Mesothelial cell of epicardium (in vitro differentiated cells): ENCODE measurements around the gene CATSPER3. TPM values are rescaled to one million over a fixed set of nuclear protein-coding genes. Genes with fewer than 3 reads are reported as not detected.

ENCODE experiments used
- DNase-seq, 2 experiments: peaks; one replicate each; pipeline ENCODE4 v3.0.0; 2021; ENCODE audit warnings: low spot score in 2 of 2; ENCODE audit not compliant: unreplicated experiment in 2 of 2
- H3K27ac Mint-ChIP-seq: 2 replicates; pipeline ENCODE4 v1.8.0; 2021; ENCODE audit warnings: mixed read lengths
- H3K27me3 Mint-ChIP-seq: 2 replicates; pipeline ENCODE4 v1.8.0; 2021; ENCODE audit warnings: low read depth, mixed read lengths
- H3K36me3 Mint-ChIP-seq: 2 replicates; pipeline ENCODE4 v1.8.0; 2021; ENCODE audit warnings: mixed read lengths
- H3K4me1 Mint-ChIP-seq: 2 replicates; pipeline ENCODE4 v1.8.0; 2021; ENCODE audit warnings: mixed read lengths
- H3K4me3 Mint-ChIP-seq: 2 replicates; pipeline ENCODE4 v1.8.0; 2021; ENCODE audit warnings: mild to moderate bottlenecking, moderate library complexity, mixed read lengths
- H3K9me3 Mint-ChIP-seq: 2 replicates; pipeline ENCODE4 v1.8.0; 2021; ENCODE audit warnings: mixed read lengths
- total RNA-seq: library from RNA; stranded (reverse); gene quantifications from 3 replicates; pipeline ENCODE4 v1.2.1, GENCODE V29; 2021
- TF ChIP-seq, protein P1 (sequence below): fragments of 200-600 bp; sonication (generic); IDR thresholded peaks from one replicate; pipeline ENCODE4 v1.5.0; 2021; ENCODE audit warnings: antibody characterized with exemption; ENCODE audit not compliant: unreplicated experiment

Gene CATSPER3
- total RNA-seq, 1 donor from 2014 or later = 1.5 TPM

DNA sequence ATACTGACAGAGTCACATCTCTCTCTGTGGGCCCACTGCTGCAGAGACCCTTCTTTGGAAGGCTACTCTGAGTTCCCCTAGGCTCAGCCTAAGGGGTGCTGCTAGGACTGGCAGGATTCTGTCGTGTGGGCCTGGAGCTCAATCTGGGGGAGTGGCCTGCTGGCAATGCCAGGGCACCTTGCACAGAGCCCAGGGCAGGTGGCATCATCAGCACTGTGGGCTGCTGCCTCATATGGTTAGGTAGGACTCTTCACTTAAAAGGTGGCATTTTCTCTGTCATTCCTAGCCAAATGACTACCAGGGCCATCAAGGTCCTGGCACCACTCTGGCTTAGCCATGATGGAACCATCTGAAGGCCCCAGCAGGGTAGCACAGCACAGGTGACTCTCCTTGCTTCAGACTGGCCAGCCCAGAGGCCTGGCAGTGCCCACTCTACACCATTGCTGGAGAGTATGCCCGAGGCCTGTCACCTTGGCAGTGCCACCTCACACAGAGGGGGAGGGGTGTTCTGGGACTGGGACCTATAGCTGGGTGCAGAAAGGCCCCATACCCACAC lies 44.4 kb downstream of the CATSPER3 start:
- TF ChIP-seq, protein P1, sequence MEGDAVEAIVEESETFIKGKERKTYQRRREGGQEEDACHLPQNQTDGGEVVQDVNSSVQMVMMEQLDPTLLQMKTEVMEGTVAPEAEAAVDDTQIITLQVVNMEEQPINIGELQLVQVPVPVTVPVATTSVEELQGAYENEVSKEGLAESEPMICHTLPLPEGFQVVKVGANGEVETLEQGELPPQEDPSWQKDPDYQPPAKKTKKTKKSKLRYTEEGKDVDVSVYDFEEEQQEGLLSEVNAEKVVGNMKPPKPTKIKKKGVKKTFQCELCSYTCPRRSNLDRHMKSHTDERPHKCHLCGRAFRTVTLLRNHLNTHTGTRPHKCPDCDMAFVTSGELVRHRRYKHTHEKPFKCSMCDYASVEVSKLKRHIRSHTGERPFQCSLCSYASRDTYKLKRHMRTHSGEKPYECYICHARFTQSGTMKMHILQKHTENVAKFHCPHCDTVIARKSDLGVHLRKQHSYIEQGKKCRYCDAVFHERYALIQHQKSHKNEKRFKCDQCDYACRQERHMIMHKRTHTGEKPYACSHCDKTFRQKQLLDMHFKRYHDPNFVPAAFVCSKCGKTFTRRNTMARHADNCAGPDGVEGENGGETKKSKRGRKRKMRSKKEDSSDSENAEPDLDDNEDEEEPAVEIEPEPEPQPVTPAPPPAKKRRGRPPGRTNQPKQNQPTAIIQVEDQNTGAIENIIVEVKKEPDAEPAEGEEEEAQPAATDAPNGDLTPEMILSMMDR = no peak
- no peak for DNase-seq
- Mint-ChIP-seq H3K4me1 (no peaks in the 10 kb centered on the region), H3K9me3 (no peaks in the 10 kb centered on the region), H3K27me3 (no peaks in the 10 kb centered on the region), H3K27ac (no peak overlapping the region), H3K4me3 (no peak overlapping the region), H3K36me3 (peaks cover under 1% of the 10 kb centered on the region)

DNA sequence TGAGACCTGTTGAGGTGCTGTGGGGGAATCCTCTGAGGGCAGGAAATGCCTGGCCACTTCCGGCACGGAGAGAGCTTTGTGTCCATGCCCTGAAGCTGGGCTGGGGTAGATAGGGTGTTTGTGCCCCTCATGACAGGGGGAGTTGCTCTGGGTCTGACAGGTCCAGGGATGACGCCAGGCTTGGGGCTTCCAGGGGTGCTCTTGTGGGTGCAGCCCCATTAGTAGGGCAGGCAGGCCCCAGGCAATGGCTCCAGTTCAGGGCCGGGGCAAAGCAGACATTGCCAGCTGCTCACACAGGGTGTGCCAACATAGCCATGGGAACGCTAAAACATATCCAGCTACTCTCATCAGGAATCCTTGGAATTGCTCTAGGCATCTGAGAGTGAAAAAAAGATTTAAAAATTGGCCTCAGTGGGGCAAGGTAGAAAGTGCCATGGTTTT lies 45.3 kb downstream of the CATSPER3 start:
- H3K4me1 Mint-ChIP-seq = no peaks in the 10 kb centered on the region
- no peaks in the 10 kb centered on the region for H3K9me3 Mint-ChIP-seq
- H3K36me3 Mint-ChIP-seq = no peaks in the 10 kb centered on the region
- DNase-seq = no peak
- TF ChIP-seq, protein P1 = no peak
- no peak overlapping the region for H3K27ac Mint-ChIP-seq
- no peak overlapping the region for H3K4me3 Mint-ChIP-seq
- no peaks in the 10 kb centered on the region for H3K27me3 Mint-ChIP-seq

DNA sequence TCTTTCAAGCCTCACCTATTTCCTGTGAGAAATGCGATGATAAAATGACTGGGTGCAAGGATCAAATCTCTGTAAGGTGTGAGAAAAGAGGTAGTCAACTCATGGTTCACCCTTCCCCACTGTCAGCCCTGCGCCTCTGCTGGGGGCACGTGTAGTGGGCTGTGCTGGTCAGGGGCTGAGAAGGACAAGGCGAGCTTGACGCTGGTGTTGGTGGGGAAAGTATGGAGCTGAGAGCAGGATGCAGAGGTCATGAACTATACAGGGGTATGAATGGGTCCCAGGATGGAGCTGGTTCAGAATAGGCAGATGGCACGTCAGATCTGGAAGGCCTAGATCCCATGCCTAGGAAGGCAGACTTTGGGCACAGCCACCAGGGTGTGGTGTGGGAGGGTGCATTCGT lies 45.7 kb downstream of the CATSPER3 start:
- H3K9me3 Mint-ChIP-seq = no peaks in the 10 kb centered on the region
- peaks cover 2% of the 10 kb centered on the region for H3K27me3 Mint-ChIP-seq
- H3K27ac Mint-ChIP-seq = no peak overlapping the region

DNA sequence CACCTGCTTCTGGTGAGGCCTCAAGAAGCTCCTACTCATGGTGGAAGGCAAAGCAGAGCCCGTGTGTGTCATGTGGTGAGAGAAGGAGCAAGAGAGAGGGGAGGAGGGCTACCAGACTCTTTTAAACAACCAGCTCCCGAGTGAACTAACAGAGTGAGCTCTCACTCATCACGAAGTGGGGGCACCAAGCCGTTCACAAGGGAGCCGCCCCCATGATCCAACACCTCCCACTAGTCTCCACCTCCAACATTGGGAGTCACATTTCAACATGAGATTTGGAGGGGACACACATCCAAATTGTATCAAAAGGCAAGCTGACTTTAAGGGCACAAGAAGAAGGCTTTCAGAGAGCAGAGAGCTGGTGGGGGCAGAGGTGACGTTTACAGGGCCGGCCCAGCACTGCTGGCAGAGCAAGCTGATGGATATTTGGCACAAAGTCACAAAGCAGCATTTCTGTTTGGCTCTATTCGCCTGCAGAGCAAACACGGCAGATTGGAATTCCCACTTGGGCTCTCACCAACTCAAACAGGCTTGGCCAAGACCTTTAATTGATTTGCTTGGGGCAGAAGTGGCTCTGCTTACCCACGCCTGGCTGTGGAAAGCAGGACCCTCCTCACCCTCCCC lies 46.4 kb downstream of the CATSPER3 start:
- Mint-ChIP-seq H3K27me3 (peaks cover 6% of the 10 kb centered on the region), H3K27ac (no peak overlapping the region), H3K9me3 (no peaks in the 10 kb centered on the region), H3K36me3 (no peaks in the 10 kb centered on the region), H3K4me1 (no peaks in the 10 kb centered on the region), H3K4me3 (no peak overlapping the region)
- peak in 1 of 2 experiments; percentile 29 for DNase-seq
- TF ChIP-seq, protein P1 = no peak

More for the DNA sequence above, 45.7 kb downstream of the CATSPER3 start:
- peak in 1 of 2 experiments; percentile 19 for DNase-seq
- no peaks in the 10 kb centered on the region for H3K36me3 Mint-ChIP-seq
- no peak overlapping the region for H3K4me3 Mint-ChIP-seq
- TF ChIP-seq, protein P1 = no peak
- H3K4me1 Mint-ChIP-seq = no peaks in the 10 kb centered on the region

DNA sequence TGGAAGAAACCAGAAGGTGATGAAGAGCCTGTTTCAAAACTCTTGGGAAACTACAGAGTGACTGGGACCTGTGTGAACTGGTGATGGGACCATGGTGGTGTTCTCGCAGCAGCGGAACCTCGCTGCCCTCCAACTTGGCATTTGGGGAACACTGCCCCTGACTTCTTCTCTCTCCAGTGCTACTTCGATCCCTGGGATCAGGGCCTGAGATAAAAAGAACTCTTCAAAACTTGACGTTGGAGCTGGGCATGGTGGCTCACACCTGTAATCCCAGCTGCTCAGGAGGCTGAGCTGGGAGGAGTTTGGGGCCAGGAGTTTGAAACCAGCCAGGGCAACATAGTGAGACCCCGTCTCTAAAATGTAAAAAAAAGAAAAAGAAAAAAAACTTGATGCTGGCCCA lies 48.2 kb downstream of the CATSPER3 start:
- H3K4me1 Mint-ChIP-seq = peaks cover under 1% of the 10 kb centered on the region
- H3K4me3 Mint-ChIP-seq = no peak overlapping the region
- H3K9me3 Mint-ChIP-seq = no peaks in the 10 kb centered on the region
- TF ChIP-seq, protein P1 = no peak
- no peaks in the 10 kb centered on the region for H3K36me3 Mint-ChIP-seq
- H3K27me3 Mint-ChIP-seq = peaks cover 17% of the 10 kb centered on the region
- no peak for DNase-seq
- H3K27ac Mint-ChIP-seq = no peak overlapping the region
